Ishikawa (cell line): ENCODE results near the gene FA2H.

ENCODE experiments used
- CEBPB ChIP-seq: IDR thresholded peaks from 2 replicates; pipeline ENCODE4 v1.6.1; 2012
- CREB1 ChIP-seq: IDR thresholded peaks from 2 replicates; pipeline ENCODE4 v1.6.1; 2012; ENCODE audit warnings: low read depth
- EGR1 ChIP-seq: IDR thresholded peaks from 2 replicates; pipeline ENCODE4 v1.6.1; 2012
- EP300 ChIP-seq: IDR thresholded peaks from 2 replicates; pipeline ENCODE4 v1.6.1; 2012; ENCODE audit warnings: borderline replicate concordance
- FOXM1 ChIP-seq: IDR thresholded peaks from 2 replicates; pipeline ENCODE4 v1.6.1; 2012; ENCODE audit warnings: low read depth, borderline replicate concordance
- MAX ChIP-seq: IDR thresholded peaks from 2 replicates; pipeline ENCODE4 v1.6.1; 2012
- NFIC ChIP-seq: IDR thresholded peaks from 2 replicates; pipeline ENCODE4 v1.6.1; 2012
- RAD21 ChIP-seq: IDR thresholded peaks from 2 replicates; pipeline ENCODE4 v1.6.1; 2012; ENCODE audit warnings: low read depth
- REST ChIP-seq: IDR thresholded peaks from 2 replicates; pipeline ENCODE4 v1.6.1; 2012; ENCODE audit warnings: low read depth, mild to moderate bottlenecking
- TAF1 ChIP-seq: IDR thresholded peaks from 2 replicates; pipeline ENCODE4 v1.6.1; 2012; ENCODE audit warnings: low read depth, mild to moderate bottlenecking
- TCF12 ChIP-seq: IDR thresholded peaks from 2 replicates; pipeline ENCODE4 v1.6.1; 2012; ENCODE audit warnings: low read depth
- TEAD4 ChIP-seq: IDR thresholded peaks from 2 replicates; pipeline ENCODE4 v1.6.1; 2012
- USF1 ChIP-seq: IDR thresholded peaks from 2 replicates; pipeline ENCODE4 v1.6.1; 2012
- YY1 ChIP-seq: IDR thresholded peaks from 2 replicates; pipeline ENCODE4 v1.6.1; 2012; ENCODE audit warnings: low read depth

GRCh38 chr16:74729783-74730683 is 44.6 kb downstream of the FA2H start:
- TF ChIP-seq TCF12 (no peak), MAX (no peak), RAD21 (no peak), TEAD4 (no peak), CEBPB (no peak), FOXM1 (no peak), REST (no peak), YY1 (no peak), TAF1 (no peak), EP300 (no peak), CREB1 (no peak), USF1 (no peak), NFIC (no peak), EGR1 (no peak)
